Ectodermal cell (in vitro differentiated cells): ENCODE measurements around the gene SCAF1.
A peak's percentile ranks its signal among the peaks of the same experiment; 100 is the strongest.

Experiments
- H3K27ac ChIP-seq: 2 replicates; pipeline ENCODE4 v1.7.0; 2013; ENCODE audit warnings: mild to moderate bottlenecking, low read depth, low read length; ENCODE audit not compliant: insufficient read depth, poor library complexity, severe bottlenecking
- H3K27me3 ChIP-seq: 2 replicates; pipeline ENCODE4 v1.7.0; 2013; ENCODE audit warnings: mild to moderate bottlenecking, low read length; ENCODE audit not compliant: insufficient read depth, control insufficient read depth, poor library complexity, severe bottlenecking
- H3K36me3 ChIP-seq: one replicate; pipeline ENCODE4 v1.7.0; 2013; ENCODE audit warnings: low read length; ENCODE audit not compliant: control insufficient read depth, insufficient read depth
- H3K4me1 ChIP-seq: one replicate; pipeline ENCODE4 v1.7.0; 2013; ENCODE audit warnings: low read length; ENCODE audit not compliant: control insufficient read depth, insufficient read depth
- H3K4me3 ChIP-seq: 2 replicates; pipeline ENCODE4 v1.7.0; 2013; ENCODE audit warnings: low read depth, low read length, control low read depth; ENCODE audit not compliant: insufficient read depth
- H3K9me3 ChIP-seq: 2 replicates; pipeline ENCODE4 v1.7.0; 2013; ENCODE audit warnings: mild to moderate bottlenecking, low read length, moderate library complexity; ENCODE audit not compliant: control insufficient read depth
- WGBS, 2 experiments: methylation state at CpG; one replicate each; pipeline ENCODE4 v1.1.7; 2013; ENCODE audit warnings: missing lambda C conversion rate in 2 of 2; 5-methylcytosine and 5-hydroxymethylcytosine counted together

SCAF1 gene

GRCh38 chr19:49669516-49669915 is 27.5 kb downstream of the SCAF1 start:
- 95 to 98% methylated on average over 3 of the region's 3 CpGs for WGBS, 2 experiments
- H3K4me3 ChIP-seq: no peak overlapping the region
- H3K27ac ChIP-seq: no peak overlapping the region
- peaks cover 13% of the 10 kb centered on the region for H3K4me1 ChIP-seq
- peaks cover 17% of the 10 kb centered on the region for H3K36me3 ChIP-seq
- H3K27me3 ChIP-seq: no peaks in the 10 kb centered on the region
- no peaks in the 10 kb centered on the region for H3K9me3 ChIP-seq

- Histone ChIP-seq H3K4me3 (no peak overlapping the region), H3K36me3 (peaks cover 17% of the 10 kb centered on the region), H3K9me3 (no peaks in the 10 kb centered on the region), H3K4me1 (peaks cover 6% of the 10 kb centered on the region), H3K27me3 (no peaks in the 10 kb centered on the region), H3K27ac (no peak overlapping the region)
- 31 to 33% methylated on average over 28 of the region's 28 CpGs for WGBS, 2 experiments
Observed at GRCh38 chr19:49672131-49672919, 30.3 kb downstream of the SCAF1 start.

- H3K27ac ChIP-seq: peak overlapping the region; percentile 99
- peaks cover 8% of the 10 kb centered on the region for H3K36me3 ChIP-seq
- H3K9me3 ChIP-seq: no peaks in the 10 kb centered on the region
- H3K4me3 ChIP-seq: peak overlapping the region; percentile 40
- H3K27me3 ChIP-seq: no peaks in the 10 kb centered on the region
- WGBS, 2 experiments: 1% methylated on average over 27 of the region's 27 CpGs
- peaks cover 26% of the 10 kb centered on the region for H3K4me1 ChIP-seq
Observed at GRCh38 chr19:49676136-49676783, 34.3 kb downstream of the SCAF1 start.

DNA sequence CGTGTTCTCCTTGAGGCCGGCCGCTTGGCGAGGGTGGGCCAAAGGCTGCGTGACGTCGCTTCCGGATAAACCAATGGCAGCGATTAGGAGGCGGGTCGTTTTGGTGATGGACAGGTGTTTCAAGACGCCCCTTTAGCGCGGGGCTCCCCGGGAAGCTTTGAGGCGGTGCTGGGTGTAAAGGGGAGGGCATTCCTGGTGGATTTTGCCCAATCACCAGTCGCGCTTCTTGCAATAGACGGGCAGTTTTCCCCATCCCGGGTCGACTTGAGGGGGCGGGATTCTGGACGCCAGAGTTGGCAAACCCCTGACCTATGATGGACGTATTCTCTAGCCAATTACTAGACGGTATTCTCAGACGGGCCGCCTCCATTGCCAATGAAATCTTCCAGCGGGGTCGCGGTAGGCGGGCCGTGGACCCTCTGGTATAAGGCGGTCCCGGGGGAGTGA is 34.8 kb downstream of the SCAF1 start:
- Histone ChIP-seq H3K9me3 (no peaks in the 10 kb centered on the region), H3K4me1 (peaks cover 24% of the 10 kb centered on the region), H3K27ac (peak overlapping the region; percentile 99), H3K36me3 (peaks cover 10% of the 10 kb centered on the region), H3K4me3 (peak overlapping the region; percentile 78), H3K27me3 (no peaks in the 10 kb centered on the region)
- WGBS, 2 experiments: 0 to 1% methylated on average over 34 of the region's 34 CpGs

- WGBS, 2 experiments: 0% methylated on average over 57 of the region's 57 CpGs
- Histone ChIP-seq H3K4me1 (peaks cover 20% of the 10 kb centered on the region), H3K27me3 (no peaks in the 10 kb centered on the region), H3K36me3 (peaks cover 16% of the 10 kb centered on the region), H3K4me3 (peak within 1 kb of the TSS; percentile 78), H3K9me3 (no peaks in the 10 kb centered on the region), H3K27ac (peak within 1 kb of the TSS; percentile 99)
Observed at GRCh38 chr19:49677231-49677900, 35.4 kb downstream of the SCAF1 start, which contains the start of gene PRMT1. TSS of gene PRMT1 (plus strand) at chr19:49677271. CDS start at chr19:49677281, 10 bp downstream.

DNA sequence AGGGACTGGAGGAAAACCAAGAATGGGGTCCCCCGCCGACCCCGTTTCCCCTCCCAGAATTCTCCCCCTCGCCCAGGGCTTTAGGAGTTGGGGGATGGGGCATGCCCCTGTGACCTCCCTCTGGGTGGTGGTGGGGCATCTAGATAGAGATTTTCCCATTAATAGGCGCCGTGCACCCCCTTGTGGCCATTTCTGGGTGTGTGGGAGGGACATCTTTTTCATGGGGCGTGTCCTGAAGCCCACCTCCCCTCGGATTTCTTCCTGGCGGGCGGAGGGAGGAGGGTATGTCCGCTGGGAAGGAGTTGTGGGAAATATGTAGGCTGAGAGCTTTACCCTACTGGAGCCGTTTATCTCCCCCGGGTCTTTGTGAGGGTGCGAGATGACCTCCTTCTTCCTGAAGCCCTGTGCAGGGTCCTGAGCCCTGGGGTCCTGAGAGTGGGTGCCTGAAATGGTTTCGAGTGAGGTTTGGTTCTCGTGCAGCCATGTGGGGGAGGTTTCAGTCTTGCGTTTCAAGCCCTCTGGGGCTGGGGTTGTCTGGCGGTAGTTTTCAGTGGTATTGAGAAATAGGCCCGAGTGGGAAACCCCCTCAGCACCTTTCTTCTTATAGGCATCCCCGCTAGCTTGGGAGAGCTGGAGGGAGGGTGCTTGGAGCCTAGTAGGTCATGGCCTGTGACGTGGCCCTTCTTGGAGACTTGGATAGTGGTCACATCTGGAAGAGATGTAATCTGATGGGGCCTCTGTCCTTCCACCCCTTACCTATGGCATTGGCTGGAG is 36.1 kb downstream of the SCAF1 start:
- Histone ChIP-seq H3K4me1 (peaks cover 20% of the 10 kb centered on the region), H3K27me3 (no peaks in the 10 kb centered on the region), H3K36me3 (peaks cover 17% of the 10 kb centered on the region), H3K4me3 (peak overlapping the region; percentile 78), H3K27ac (peak overlapping the region; percentile 93), H3K9me3 (no peaks in the 10 kb centered on the region)
- WGBS, 2 experiments: 4 to 5% methylated on average over 21 of the region's 21 CpGs

- no peaks in the 10 kb centered on the region for H3K27me3 ChIP-seq
- H3K27ac ChIP-seq: peak overlapping the region; percentile 76
- no peaks in the 10 kb centered on the region for H3K9me3 ChIP-seq
- peak overlapping the region; percentile 31 for H3K4me3 ChIP-seq
- H3K36me3 ChIP-seq: peaks cover 23% of the 10 kb centered on the region
- H3K4me1 ChIP-seq: peaks cover 20% of the 10 kb centered on the region
- 74 to 78% methylated on average over 12 of the region's 12 CpGs for WGBS, 2 experiments
Observed at GRCh38 chr19:49678985-49679770, 37.2 kb downstream of the SCAF1 start.

DNA sequence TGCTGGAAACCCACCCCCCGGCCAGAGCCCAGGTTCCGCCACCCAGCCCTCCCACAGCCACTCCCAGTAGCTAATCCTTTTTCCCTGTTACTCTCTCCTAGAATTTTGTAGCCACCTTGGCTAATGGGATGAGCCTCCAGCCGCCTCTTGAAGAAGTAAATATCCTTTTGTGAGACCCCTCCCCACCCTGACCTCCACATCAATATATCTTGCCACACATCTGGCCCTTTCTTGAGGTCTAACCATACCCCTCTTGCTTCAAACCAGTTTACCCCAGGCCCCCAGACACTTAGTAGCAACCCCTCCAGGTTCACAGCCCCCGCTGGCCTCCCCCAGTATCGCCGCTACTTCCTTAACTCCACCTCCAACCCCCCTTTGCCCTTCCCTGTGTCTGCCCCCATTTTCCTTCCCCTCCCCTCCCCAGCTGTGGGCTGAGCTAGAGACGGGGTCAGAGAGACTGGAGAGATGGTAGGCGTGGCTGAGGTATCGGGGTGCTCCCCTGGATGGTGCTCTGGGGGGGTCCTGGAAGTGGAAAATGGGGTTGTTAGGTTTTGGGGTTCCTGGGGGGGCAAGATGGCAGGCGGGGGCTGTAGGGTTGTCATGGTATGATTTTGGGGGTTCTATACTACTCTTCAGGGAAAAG is 37.9 kb downstream of the SCAF1 start:
- H3K9me3 ChIP-seq: no peaks in the 10 kb centered on the region
- H3K4me3 ChIP-seq: peak overlapping the region; percentile 31
- 41 to 52% methylated on average over 9 to 10 of the region's 10 CpGs for WGBS, 2 experiments
- H3K27ac ChIP-seq: peak overlapping the region; percentile 76
- peaks cover 28% of the 10 kb centered on the region for H3K36me3 ChIP-seq
- H3K4me1 ChIP-seq: peaks cover 20% of the 10 kb centered on the region
- H3K27me3 ChIP-seq: no peaks in the 10 kb centered on the region
